CD14-positive monocyte (primary cell): ENCODE results near the gene TCL1A. TPM values are rescaled to one million over a fixed set of nuclear protein-coding genes. Genes with fewer than 3 reads are reported as not detected.

Experiments
- DNase-seq, 3 donors: peaks; one replicate each; pipeline ENCODE4 v3.0.0-alpha.2; 2011 to 2022
- H2AFZ ChIP-seq: 2 replicates; pipeline ENCODE4 v1.6.0; 2012; ENCODE audit warnings: mild to moderate bottlenecking, low read depth, low read length, inconsistent platforms; ENCODE audit not compliant: insufficient read depth, poor library complexity, severe bottlenecking
- H3K27ac ChIP-seq, 2 donors: 1 replicate in 1 of 2; 2 replicates in 1 of 2; pipeline ENCODE4 v1.5.1; 2012 to 2013; ENCODE audit warnings: low read length in 2 of 2, control low read depth in 1 of 2, inconsistent platforms in 1 of 2, low read depth in 1 of 2, mild to moderate bottlenecking in 1 of 2
- H3K27me3 ChIP-seq, 2 donors: one replicate each; pipeline versions ENCODE4 v1.6.0 to v1.6.1; 2011 to 2013; ENCODE audit warnings: low read length in 2 of 2; ENCODE audit not compliant: control insufficient read depth in 2 of 2, insufficient read depth in 2 of 2
- H3K36me3 ChIP-seq, 2 donors: replicated peaks in 1 of 2; 1 replicate in 1 of 2; 2 replicates in 1 of 2; pipeline versions ENCODE4 v1.5.1 to v1.6.1; 2012 to 2013; ENCODE audit warnings: low read length in 2 of 2, control low read depth in 1 of 2, inconsistent platforms in 1 of 2, mild to moderate bottlenecking in 1 of 2; ENCODE audit not compliant: insufficient read depth in 2 of 2, control insufficient read depth in 1 of 2
- H3K4me1 ChIP-seq, 2 donors: 1 replicate in 1 of 2; 2 replicates in 1 of 2; pipeline versions ENCODE4 v1.5.1 to v1.6.1; 2012 to 2013; ENCODE audit warnings: low read length in 2 of 2, control low read depth in 1 of 2, inconsistent platforms in 1 of 2, mild to moderate bottlenecking in 1 of 2, moderate library complexity in 1 of 2; ENCODE audit not compliant: insufficient read depth in 2 of 2, control insufficient read depth in 1 of 2
- H3K4me2 ChIP-seq: replicated peaks from 2 replicates; pipeline ENCODE3; 2012; ENCODE audit warnings: low read length, moderate library complexity, mild to moderate bottlenecking; ENCODE audit not compliant: poor library complexity, severe bottlenecking; ENCODE audit errors: extremely low read depth
- H3K4me3 ChIP-seq, 3 experiments: fragments of 200-600 bp in 1 of 3; sonication (generic) in 1 of 3; replicated peaks in 1 of 3; 1 replicate in 2 of 3; 2 replicates in 1 of 3; pipeline ENCODE4 v1.5.1; 2011 to 2013; ENCODE audit warnings: low read length in 3 of 3, mild to moderate bottlenecking in 3 of 3, control low read depth in 2 of 3, low read depth in 2 of 3, inconsistent platforms in 1 of 3, moderate library complexity in 1 of 3
- H3K79me2 ChIP-seq: 2 replicates; pipeline ENCODE4 v1.6.0; 2012; ENCODE audit warnings: mild to moderate bottlenecking, control low read depth, inconsistent platforms, low read length, moderate library complexity; ENCODE audit not compliant: insufficient read depth
- H3K9ac ChIP-seq: 2 replicates; pipeline ENCODE4 v1.6.0; 2017; ENCODE audit warnings: low read length, mild to moderate bottlenecking; ENCODE audit not compliant: insufficient read depth, poor library complexity, severe bottlenecking
- H3K9me3 ChIP-seq, 2 donors: replicated peaks in 1 of 2; 1 replicate in 1 of 2; 2 replicates in 1 of 2; pipeline versions ENCODE4 v1.5.1 to v1.6.1; 2012 to 2013; ENCODE audit warnings: low read length in 2 of 2, control low read depth in 1 of 2; ENCODE audit not compliant: control insufficient read depth in 1 of 2, insufficient read depth in 1 of 2
- H4K20me1 ChIP-seq: 2 replicates; pipeline ENCODE4 v1.6.0; 2012; ENCODE audit warnings: mild to moderate bottlenecking, low read length, control low read depth, moderate library complexity; ENCODE audit not compliant: insufficient read depth
- H3K27ac Mint-ChIP-seq, 7 donors: one replicate each; pipeline ENCODE4 v1.8.0; 2020; ENCODE audit warnings: mild to moderate bottlenecking in 7 of 7, mixed read lengths in 7 of 7, moderate library complexity in 6 of 7, inconsistent platforms in 2 of 7
- H3K27me3 Mint-ChIP-seq, 3 donors: one replicate each; pipeline ENCODE4 v1.8.0; 2021 to 2022; ENCODE audit warnings: low read depth in 3 of 3, mild to moderate bottlenecking in 3 of 3, mixed read lengths in 3 of 3, moderate library complexity in 3 of 3, inconsistent platforms in 1 of 3
- H3K36me3 Mint-ChIP-seq, 2 donors: one replicate each; pipeline ENCODE4 v1.8.0; 2020; ENCODE audit warnings: mixed read lengths in 2 of 2, inconsistent platforms in 1 of 2, mild to moderate bottlenecking in 1 of 2
- H3K4me1 Mint-ChIP-seq: one replicate; pipeline ENCODE4 v1.8.0; 2020; ENCODE audit warnings: mild to moderate bottlenecking, mixed read lengths
- H3K4me3 Mint-ChIP-seq, 2 donors: one replicate each; pipeline ENCODE4 v1.8.0; 2020; ENCODE audit warnings: mild to moderate bottlenecking in 2 of 2, mixed read lengths in 2 of 2, moderate library complexity in 1 of 2
- H3K9me3 Mint-ChIP-seq, 7 donors: one replicate each; pipeline ENCODE4 v1.8.0; 2020 to 2022; ENCODE audit warnings: mixed read lengths in 7 of 7, mild to moderate bottlenecking in 6 of 7, moderate library complexity in 6 of 7, inconsistent platforms in 2 of 7
- WGBS: methylation state at CpG from one replicate; pipeline ENCODE4 v1.1.5; 2013; ENCODE audit warnings: missing lambda C conversion rate; ENCODE audit not compliant: insufficient coverage; 5-methylcytosine and 5-hydroxymethylcytosine counted together
- intact Hi-C, 2 donors: fragments of 100-400 bp; cut with micrococcal nuclease; formaldehyde crosslinking; loops; one replicate each; pipeline versions ENCODE4 v1.15.0 to v1.15.1; 2023
- polyA plus RNA-seq, 3 donors: library from polyadenylated mRNA; depleted of rRNA in 1 of 3; unstranded in 2 of 3; stranded (reverse) in 1 of 3; fragments of 300-500 nt in 2 of 3; fragments of >200 nt in 1 of 3; fragmentation: Illumina TruSeq in 2 of 3; gene quantifications; 1 replicate in 2 of 3; 2 replicates in 1 of 3; pipeline ENCODE4 v1.2.3, GENCODE V29; 2012 to 2021
- TF ChIP-seq, protein P1 (sequence below): fragments of 200-600 bp; IDR thresholded peaks from one replicate; pipeline ENCODE4 v1.8.0; 2022; ENCODE audit warnings: antibody characterized with exemption, mild to moderate bottlenecking

TCL1A gene
- polyA plus RNA-seq, 3 donors, result 1.0 to 1.3 (median 1.1) TPM

DNA sequence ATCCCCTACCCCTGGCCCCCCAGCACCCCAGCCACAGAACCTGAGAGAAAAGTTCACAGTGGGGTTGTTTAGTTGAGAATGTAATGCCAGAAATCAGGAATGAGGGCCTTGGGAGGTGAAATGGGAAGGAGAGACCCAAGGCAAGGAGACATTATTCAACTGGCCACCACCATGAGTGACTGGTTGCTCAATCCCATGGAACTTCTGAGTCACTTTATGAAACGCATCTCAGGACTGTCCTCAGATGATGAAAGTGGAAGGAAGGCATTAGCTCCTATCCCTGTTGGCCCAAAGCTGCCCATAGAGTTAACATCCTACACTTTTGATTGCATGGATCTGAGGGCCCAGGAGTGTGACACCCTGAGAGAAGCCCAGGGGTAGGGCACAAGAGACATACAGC, 25.4 kb upstream of the TCL1A start:
- no peak overlapping the region for H3K27ac ChIP-seq
- no peak for DNase-seq
- Mint-ChIP-seq H3K9me3 (peaks cover 2 to 7% (median 4%) of the 10 kb centered on the region in 7 donors), H3K36me3 (no peaks in the 10 kb centered on the region), H3K27me3 (peaks cover 0 to 6% (median 1%) of the 10 kb centered on the region in 3 donors), H3K27ac (no peak overlapping the region), H3K4me3 (no peak overlapping the region), H3K4me1 (peaks cover 2% of the 10 kb centered on the region)
- intact Hi-C loops, result no loop called here
- no peak overlapping the region for H3K9ac ChIP-seq
- H4K20me1 ChIP-seq, result no peaks in the 10 kb centered on the region
- TF ChIP-seq, protein P1, sequence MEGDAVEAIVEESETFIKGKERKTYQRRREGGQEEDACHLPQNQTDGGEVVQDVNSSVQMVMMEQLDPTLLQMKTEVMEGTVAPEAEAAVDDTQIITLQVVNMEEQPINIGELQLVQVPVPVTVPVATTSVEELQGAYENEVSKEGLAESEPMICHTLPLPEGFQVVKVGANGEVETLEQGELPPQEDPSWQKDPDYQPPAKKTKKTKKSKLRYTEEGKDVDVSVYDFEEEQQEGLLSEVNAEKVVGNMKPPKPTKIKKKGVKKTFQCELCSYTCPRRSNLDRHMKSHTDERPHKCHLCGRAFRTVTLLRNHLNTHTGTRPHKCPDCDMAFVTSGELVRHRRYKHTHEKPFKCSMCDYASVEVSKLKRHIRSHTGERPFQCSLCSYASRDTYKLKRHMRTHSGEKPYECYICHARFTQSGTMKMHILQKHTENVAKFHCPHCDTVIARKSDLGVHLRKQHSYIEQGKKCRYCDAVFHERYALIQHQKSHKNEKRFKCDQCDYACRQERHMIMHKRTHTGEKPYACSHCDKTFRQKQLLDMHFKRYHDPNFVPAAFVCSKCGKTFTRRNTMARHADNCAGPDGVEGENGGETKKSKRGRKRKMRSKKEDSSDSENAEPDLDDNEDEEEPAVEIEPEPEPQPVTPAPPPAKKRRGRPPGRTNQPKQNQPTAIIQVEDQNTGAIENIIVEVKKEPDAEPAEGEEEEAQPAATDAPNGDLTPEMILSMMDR, result no peak
- H3K27me3 ChIP-seq, result no peaks in the 10 kb centered on the region
- H3K36me3 ChIP-seq, result no peaks in the 10 kb centered on the region
- no peaks in the 10 kb centered on the region for H3K9me3 ChIP-seq
- no peaks in the 10 kb centered on the region for H3K79me2 ChIP-seq
- no peak overlapping the region for H3K4me3 ChIP-seq
- WGBS, result no CpG with 5 or more reads among the region's 1 CpG
- no peaks in the 10 kb centered on the region for H3K4me1 ChIP-seq
- H2AFZ ChIP-seq, result no peak overlapping the region
- H3K4me2 ChIP-seq, result no peak overlapping the region

DNA sequence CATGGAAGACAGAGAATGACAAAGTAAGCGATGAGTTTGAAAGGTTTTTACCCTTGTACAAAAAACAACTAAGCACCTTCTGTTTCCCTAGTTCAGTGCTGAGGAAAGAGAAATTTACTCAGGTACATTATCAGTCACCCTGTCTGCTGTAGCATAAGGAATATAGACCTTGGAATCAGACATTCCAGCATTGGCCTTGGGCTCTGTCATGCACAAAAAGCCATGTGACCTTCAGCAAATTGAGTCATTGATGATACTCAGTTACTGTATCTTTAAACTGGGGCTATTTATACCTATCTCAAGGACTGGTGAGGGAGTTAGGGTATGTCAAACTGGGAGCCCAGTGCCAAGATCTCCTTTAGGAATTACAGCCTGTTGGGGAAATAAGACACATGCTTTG, 19.3 kb upstream of the TCL1A start:
- Histone ChIP-seq H3K79me2 (no peaks in the 10 kb centered on the region), H3K9ac (no peak overlapping the region), H3K9me3 (no peaks in the 10 kb centered on the region), H3K36me3 (no peaks in the 10 kb centered on the region), H3K4me1 (no peaks in the 10 kb centered on the region), H3K27me3 (no peaks in the 10 kb centered on the region), H2AFZ (no peak overlapping the region), H3K27ac (no peak overlapping the region), H3K4me2 (no peak overlapping the region), H4K20me1 (no peaks in the 10 kb centered on the region), H3K4me3 (no peak overlapping the region)
- Mint-ChIP-seq H3K36me3 (no peaks in the 10 kb centered on the region), H3K9me3 (no peaks in the 10 kb centered on the region), H3K4me3 (no peak overlapping the region), H3K27me3 (peaks cover 8 to 10% (median 8%) of the 10 kb centered on the region in 3 donors), H3K27ac (no peak overlapping the region), H3K4me1 (no peaks in the 10 kb centered on the region)
- no CpG with 5 or more reads among the region's 1 CpG for WGBS
- intact Hi-C loops, result no loop called here
- TF ChIP-seq, protein P1, result no peak
- DNase-seq, result no peak
